SK-N-SH treated with all-trans-retinoic acid at 6 μM for 48 hours (cell line): ENCODE data around the gene ZFAND3.

Experiments
- ATAC-seq: fragments of 200-7000 bp; cut with Tn5 transposase; 3 replicates; pipeline ENCODE4 v1.9.1; 2020; ENCODE audit warnings: mild to moderate bottlenecking, moderate library complexity
- ARNTL ChIP-seq: fragments of 450-650 bp; formaldehyde crosslinking; IDR thresholded peaks from 2 replicates; pipeline ENCODE4 v1.5.0; 2020; ENCODE audit warnings: low read depth, mild to moderate bottlenecking, moderate library complexity, borderline replicate concordance
- BACH2 ChIP-seq: fragments of 250-450 bp; sonication (Bioruptor Pico); IDR thresholded peaks from 2 replicates; pipeline ENCODE4 v1.9.0; 2021; ENCODE audit warnings: mild to moderate bottlenecking, borderline replicate concordance
- CREB5 ChIP-seq: fragments of 250-450 bp; sonication (Bioruptor Pico); IDR thresholded peaks from 2 replicates; pipeline ENCODE4 v1.5.1; 2020; ENCODE audit warnings: low read depth, mild to moderate bottlenecking, moderate library complexity
- CSRNP3 ChIP-seq: fragments of 250-450 bp; sonication (Bioruptor Pico); IDR thresholded peaks from 2 replicates; pipeline ENCODE4 v1.5.1; 2021; ENCODE audit warnings: mild to moderate bottlenecking, moderate library complexity
- ESRRG ChIP-seq: fragments of 250-450 bp; sonication (Bioruptor Pico); IDR thresholded peaks from 2 replicates; pipeline ENCODE4 v1.6.1; 2021; ENCODE audit warnings: mild to moderate bottlenecking
- GLIS3 ChIP-seq: fragments of 250-450 bp; sonication (Bioruptor Pico); IDR thresholded peaks from 2 replicates; pipeline ENCODE4 v1.5.0; 2020; ENCODE audit warnings: mild to moderate bottlenecking, moderate library complexity
- ISL1 ChIP-seq: fragments of 250-450 bp; sonication (Bioruptor Pico); IDR thresholded peaks from 2 replicates; pipeline ENCODE4 v2.1.2; 2022; ENCODE audit warnings: mild to moderate bottlenecking, moderate library complexity
- OSR1 ChIP-seq: fragments of 250-450 bp; sonication (Bioruptor Pico); IDR thresholded peaks from 2 replicates; pipeline ENCODE4 v1.8.0; 2022; ENCODE audit warnings: moderate library complexity, mild to moderate bottlenecking, inconsistent platforms
- PATZ1 ChIP-seq: fragments of 250-450 bp; sonication (Bioruptor Pico); IDR thresholded peaks from 2 replicates; pipeline ENCODE4 v1.8.0; 2020; ENCODE audit warnings: mild to moderate bottlenecking, moderate library complexity, borderline replicate concordance
- POU6F1 ChIP-seq: fragments of 250-450 bp; sonication (Bioruptor Pico); IDR thresholded peaks from 2 replicates; pipeline ENCODE4 v1.8.0; 2021; ENCODE audit warnings: low read depth, mild to moderate bottlenecking, moderate library complexity, borderline replicate concordance
- PPARA ChIP-seq: fragments of 250-450 bp; sonication (Bioruptor Pico); IDR thresholded peaks from 2 replicates; pipeline ENCODE4 v1.5.0; 2020; ENCODE audit warnings: mild to moderate bottlenecking, borderline replicate concordance
- RARB ChIP-seq: fragments of 250-450 bp; sonication (Bioruptor Pico); IDR thresholded peaks from 2 replicates; pipeline ENCODE4 v1.8.0; 2021; ENCODE audit warnings: mild to moderate bottlenecking, moderate library complexity
- TCF4 ChIP-seq: fragments of 250-450 bp; sonication (Bioruptor Pico); IDR thresholded peaks from 2 replicates; pipeline ENCODE4 v1.8.0; 2021; ENCODE audit warnings: mild to moderate bottlenecking, moderate library complexity, borderline replicate concordance
- TOX ChIP-seq: fragments of 250-450 bp; sonication (Bioruptor Pico); IDR thresholded peaks from 2 replicates; pipeline ENCODE4 v1.8.0; 2021; ENCODE audit warnings: mild to moderate bottlenecking, moderate library complexity, borderline replicate concordance
- TSHZ2 ChIP-seq: fragments of 250-450 bp; sonication (Bioruptor Pico); IDR thresholded peaks from 2 replicates; pipeline ENCODE4 v1.5.0; 2020; ENCODE audit warnings: mild to moderate bottlenecking, moderate library complexity
- ZC3H10 ChIP-seq: fragments of 250-450 bp; sonication (Bioruptor Pico); IDR thresholded peaks from 2 replicates; pipeline ENCODE4 v1.5.1; 2021; ENCODE audit warnings: mild to moderate bottlenecking, moderate library complexity
- ZFP30 ChIP-seq: fragments of 450-650 bp; formaldehyde crosslinking; IDR thresholded peaks from 2 replicates; pipeline ENCODE4 v1.5.0; 2022; ENCODE audit warnings: mild to moderate bottlenecking, moderate library complexity
- ZNF565 ChIP-seq: fragments of 450-650 bp; formaldehyde crosslinking; conservative IDR thresholded peaks from 2 replicates; pipeline ENCODE4 v1.5.0; 2020; ENCODE audit warnings: low read depth, mild to moderate bottlenecking, moderate library complexity
- ZNF70 ChIP-seq: fragments of 450-650 bp; formaldehyde crosslinking; IDR thresholded peaks from 2 replicates; pipeline ENCODE4 v1.5.0; 2020; ENCODE audit warnings: mild to moderate bottlenecking, moderate library complexity
- ZNF8 ChIP-seq: fragments of 450-650 bp; formaldehyde crosslinking; IDR thresholded peaks from 2 replicates; pipeline ENCODE4 v1.5.0; 2020; ENCODE audit warnings: mild to moderate bottlenecking, moderate library complexity

Gene ZFAND3

GRCh38 chr6:37931066-37931465 lies 111.5 kb downstream of the ZFAND3 start:
- no peak for ATAC-seq

GRCh38 chr6:37934276-37934675 lies 114.7 kb downstream of the ZFAND3 start:
- no peak for ATAC-seq
- TF ChIP-seq TCF4 (CRISPR knock-in tag) (no peak), ZFP30 (CRISPR knock-in tag) (no peak), ZNF8 (CRISPR knock-in tag) (no peak), ISL1 (CRISPR knock-in tag) (no peak), PPARA (CRISPR knock-in tag) (no peak), ZNF565 (CRISPR knock-in tag) (no peak), PATZ1 (CRISPR knock-in tag) (no peak), ARNTL (CRISPR knock-in tag) (no peak), BACH2 (CRISPR knock-in tag) (no peak), RARB (CRISPR knock-in tag) (no peak), ZNF70 (CRISPR knock-in tag) (no peak), CSRNP3 (CRISPR knock-in tag) (no peak), POU6F1 (CRISPR knock-in tag) (no peak), TSHZ2 (CRISPR knock-in tag) (no peak), CREB5 (CRISPR knock-in tag) (no peak), OSR1 (CRISPR knock-in tag) (no peak), GLIS3 (no peak), TOX (CRISPR knock-in tag) (no peak), ESRRG (CRISPR knock-in tag) (no peak)

More at GRCh38 chr6:37931066-37931465, 111.5 kb downstream of the ZFAND3 start:
- TF ChIP-seq ZFP30 (CRISPR knock-in tag) (no peak), TCF4 (CRISPR knock-in tag) (no peak), POU6F1 (CRISPR knock-in tag) (no peak), ZC3H10 (CRISPR knock-in tag) (no peak)
- TF ChIP-seq, all 23 proteins: peak for 0
